Lower lobe of right lung (tissue), 2 donors: Measurements from ENCODE around the gene FGD5. TPM values are rescaled to one million over a fixed set of nuclear protein-coding genes. Genes with fewer than 3 reads are reported as not detected.

ENCODE experiments used
- ATAC-seq, 2 donors: fragments of 200-7000 bp; cut with Tn5 transposase; one replicate each; pipeline ENCODE4 v1.9.1; 2020 to 2022; ENCODE audit warnings: mild to moderate bottlenecking in 2 of 2, moderate library complexity in 2 of 2
- DNase-seq: peaks from one replicate; pipeline ENCODE4 v3.0.0-alpha.2; 2020
- H3K27ac ChIP-seq: fragments of 200-600 bp; one replicate; pipeline ENCODE4 v1.8.0; 2022
- H3K27me3 ChIP-seq: fragments of 200-600 bp; one replicate; pipeline ENCODE4 v1.8.0; 2022; ENCODE audit warnings: low read depth
- H3K36me3 ChIP-seq: fragments of 200-600 bp; one replicate; pipeline ENCODE4 v1.8.0; 2022; ENCODE audit warnings: mild to moderate bottlenecking
- H3K4me1 ChIP-seq: fragments of 200-600 bp; one replicate; pipeline ENCODE4 v1.8.0; 2022
- H3K4me3 ChIP-seq: fragments of 200-600 bp; one replicate; pipeline ENCODE4 v1.8.0; 2022; ENCODE audit warnings: mild to moderate bottlenecking
- H3K9me3 ChIP-seq: fragments of 200-600 bp; one replicate; pipeline ENCODE4 v1.8.0; 2022
- intact Hi-C: fragments of 100-400 bp; cut with DNase I; formaldehyde crosslinking; loops from one replicate; pipeline ENCODE4 v1.11.0; 2022
- total RNA-seq: library from RNA; stranded (reverse); fragmentation: NEBNext Ultra II Directional; extraction: Animal tissue kit (Norgen Biotek cat#: 25700); gene quantifications from one replicate; pipeline ENCODE4 v1.2.1, GENCODE V29; 2021
- TF ChIP-seq, protein P1 (sequence below): fragments of 200-600 bp; IDR thresholded peaks from one replicate; pipeline ENCODE4 v1.8.0; 2022; ENCODE audit warnings: antibody characterized with exemption, mild to moderate bottlenecking
- donor health status: DM: no; HTN: yes; CAD: no; lungs with severe emphysema.

Gene FGD5
- total RNA-seq, 1 donor from 2014 or later = 85.0 TPM

DNA sequence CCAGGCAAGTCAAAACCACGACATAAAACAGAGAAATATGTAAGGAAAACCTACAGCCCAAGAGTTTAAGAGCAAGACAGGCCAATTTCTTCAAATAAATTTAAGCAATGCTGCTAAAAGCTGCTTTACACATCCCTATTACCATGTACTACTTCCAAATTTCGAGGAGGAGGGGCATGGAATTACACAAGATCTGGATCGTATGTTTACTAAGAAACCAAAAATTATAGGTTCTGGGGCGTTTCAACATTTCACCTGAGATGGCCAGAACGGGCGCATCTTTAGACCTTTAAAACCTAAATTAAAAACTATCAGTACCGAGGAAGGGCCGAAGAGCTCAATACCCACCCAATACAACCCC lies 128.0 kb downstream of the FGD5 start:
- H3K9me3 ChIP-seq = no peaks in the 10 kb centered on the region
- DNase-seq (no peak), ATAC-seq (no peak)
- H3K27me3 ChIP-seq = no peaks in the 10 kb centered on the region
- H3K4me3 ChIP-seq = peak overlapping the region; percentile 73
- intact Hi-C loops = no loop called here
- peaks cover 37% of the 10 kb centered on the region for H3K36me3 ChIP-seq
- peaks cover 40% of the 10 kb centered on the region for H3K4me1 ChIP-seq
- H3K27ac ChIP-seq = peak overlapping the region; percentile 94
- TF ChIP-seq, protein P1, sequence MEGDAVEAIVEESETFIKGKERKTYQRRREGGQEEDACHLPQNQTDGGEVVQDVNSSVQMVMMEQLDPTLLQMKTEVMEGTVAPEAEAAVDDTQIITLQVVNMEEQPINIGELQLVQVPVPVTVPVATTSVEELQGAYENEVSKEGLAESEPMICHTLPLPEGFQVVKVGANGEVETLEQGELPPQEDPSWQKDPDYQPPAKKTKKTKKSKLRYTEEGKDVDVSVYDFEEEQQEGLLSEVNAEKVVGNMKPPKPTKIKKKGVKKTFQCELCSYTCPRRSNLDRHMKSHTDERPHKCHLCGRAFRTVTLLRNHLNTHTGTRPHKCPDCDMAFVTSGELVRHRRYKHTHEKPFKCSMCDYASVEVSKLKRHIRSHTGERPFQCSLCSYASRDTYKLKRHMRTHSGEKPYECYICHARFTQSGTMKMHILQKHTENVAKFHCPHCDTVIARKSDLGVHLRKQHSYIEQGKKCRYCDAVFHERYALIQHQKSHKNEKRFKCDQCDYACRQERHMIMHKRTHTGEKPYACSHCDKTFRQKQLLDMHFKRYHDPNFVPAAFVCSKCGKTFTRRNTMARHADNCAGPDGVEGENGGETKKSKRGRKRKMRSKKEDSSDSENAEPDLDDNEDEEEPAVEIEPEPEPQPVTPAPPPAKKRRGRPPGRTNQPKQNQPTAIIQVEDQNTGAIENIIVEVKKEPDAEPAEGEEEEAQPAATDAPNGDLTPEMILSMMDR = no peak

DNA sequence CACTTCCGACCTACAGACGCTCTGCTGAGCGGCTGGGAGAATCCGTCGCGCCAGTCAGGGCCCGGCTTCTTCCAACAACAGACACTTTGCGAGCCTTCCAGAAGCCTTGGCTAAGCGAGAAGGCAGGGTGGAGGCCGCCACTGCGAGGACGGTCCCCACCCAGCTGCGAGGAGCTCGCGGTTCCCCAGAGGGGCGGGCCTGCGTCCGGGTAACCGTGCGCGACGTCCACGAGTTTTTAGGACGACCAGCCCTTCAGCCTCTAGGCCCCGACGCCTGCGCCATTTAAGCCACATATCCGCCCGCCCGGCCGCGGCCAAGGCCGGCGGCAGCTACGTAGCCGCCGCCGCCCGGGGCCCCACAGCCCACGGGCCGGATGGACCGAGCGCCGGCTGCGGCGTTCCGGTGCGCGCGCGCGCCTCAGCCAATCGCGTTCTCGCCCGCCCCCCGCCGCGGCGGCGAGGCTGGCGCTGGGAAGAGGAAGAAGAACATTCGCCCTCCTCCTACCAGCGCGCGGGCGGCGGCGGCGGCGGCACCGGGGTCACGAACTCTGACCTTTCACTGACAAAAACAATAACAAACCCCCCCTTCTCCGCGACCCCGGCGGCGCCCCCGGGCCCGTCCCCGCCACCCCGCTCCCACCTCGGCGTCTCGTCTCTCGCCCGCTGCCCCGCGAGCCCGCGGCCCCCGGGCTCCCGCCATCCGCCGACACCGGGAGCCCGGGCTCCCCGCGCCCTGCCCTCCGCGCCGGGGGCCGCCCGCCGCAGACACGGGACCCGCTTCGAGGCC lies 128.5 kb downstream of the FGD5 start, which contains the start of gene NR2C2:
NR2C2 (plus strand) TSS at position 484 of the 786 bp plus-strand sequence. CDS start 56,332 bp downstream, outside the sequence.
- Histone ChIP-seq H3K27me3 (no peaks in the 10 kb centered on the region), H3K27ac (peak within 1 kb of the TSS; percentile 94), H3K36me3 (peaks cover 36% of the 10 kb centered on the region), H3K9me3 (no peaks in the 10 kb centered on the region), H3K4me3 (peak within 1 kb of the TSS; percentile 73), H3K4me1 (peaks cover 40% of the 10 kb centered on the region)
- TF ChIP-seq, protein P1 = no peak
- peak; percentile 93 for DNase-seq
- intact Hi-C loops = no loop called here
- peak; percentile 83 to 85 for ATAC-seq

GRCh38 chr3:14947886-14948608 lies 129.3 kb downstream of the FGD5 start:
- peak overlapping the region; percentile 73 for H3K4me3 ChIP-seq
- intact Hi-C loops = no loop called here
- peaks cover 28% of the 10 kb centered on the region for H3K36me3 ChIP-seq
- DNase-seq (peak; percentile 97), ATAC-seq (peak; percentile 98)
- H3K4me1 ChIP-seq = peaks cover 40% of the 10 kb centered on the region
- no peaks in the 10 kb centered on the region for H3K27me3 ChIP-seq
- no peaks in the 10 kb centered on the region for H3K9me3 ChIP-seq
- TF ChIP-seq, protein P1 = no peak
- peak overlapping the region; percentile 94 for H3K27ac ChIP-seq

GRCh38 chr3:14948609-14949038 lies 129.9 kb downstream of the FGD5 start:
- ATAC-seq = no peak
- Histone ChIP-seq H3K4me3 (peak overlapping the region; percentile 73), H3K36me3 (peaks cover 22% of the 10 kb centered on the region), H3K27me3 (no peaks in the 10 kb centered on the region), H3K9me3 (no peaks in the 10 kb centered on the region), H3K4me1 (peaks cover 40% of the 10 kb centered on the region), H3K27ac (peak overlapping the region; percentile 94)
- DNase-seq = no peak
- TF ChIP-seq, protein P1 = no peak
- intact Hi-C loops = no loop called here

- intact Hi-C loops = no loop called here
- H3K36me3 ChIP-seq = peaks cover 17% of the 10 kb centered on the region
- peak overlapping the region; percentile 94 for H3K27ac ChIP-seq
- no peaks in the 10 kb centered on the region for H3K27me3 ChIP-seq
- ATAC-seq (no peak), DNase-seq (no peak)
- H3K4me3 ChIP-seq = peak overlapping the region; percentile 73
- no peaks in the 10 kb centered on the region for H3K9me3 ChIP-seq
- peaks cover 40% of the 10 kb centered on the region for H3K4me1 ChIP-seq
- TF ChIP-seq, protein P1 = no peak
These were observed 130.4 kb downstream of the FGD5 start for GRCh38 chr3:14949126-14949525.
